Activated gamma-delta T cell treated with Interleukin-2 at 50 U/mL for 16 hours (primary cell): Measurements from ENCODE around the gene PPP6R2.

Experiments used
- DNase-seq: peaks from one replicate; pipeline ENCODE4 v3.0.0-alpha.2; 2020

Gene PPP6R2

DNA sequence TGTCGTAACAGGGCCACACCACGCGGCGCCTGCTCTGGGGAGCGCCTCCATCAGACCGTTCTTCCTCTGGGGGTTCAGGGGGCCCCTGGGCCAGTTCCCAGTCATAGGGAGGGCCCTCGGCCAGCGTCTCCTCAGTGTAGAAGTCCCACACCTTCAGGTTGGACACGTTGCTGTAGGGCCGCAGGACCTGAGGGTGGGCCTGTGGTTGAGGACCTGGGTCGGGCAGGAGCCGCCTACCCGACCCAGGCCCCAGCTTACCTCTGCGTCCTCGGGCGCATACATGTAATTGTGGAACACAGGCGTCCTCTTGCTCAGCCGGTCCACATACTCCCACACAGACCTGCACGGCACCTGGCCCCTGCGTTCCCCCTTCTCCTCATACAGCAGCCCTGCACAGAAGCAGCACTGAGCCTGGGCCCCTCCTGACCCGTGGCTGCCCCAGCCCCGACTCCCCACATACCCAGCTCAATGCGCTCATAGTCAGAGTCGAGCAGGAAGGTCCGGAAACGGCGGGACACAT lies 111.5 kb downstream of the PPP6R2 start:
- DNase-seq = no peak

DNA sequence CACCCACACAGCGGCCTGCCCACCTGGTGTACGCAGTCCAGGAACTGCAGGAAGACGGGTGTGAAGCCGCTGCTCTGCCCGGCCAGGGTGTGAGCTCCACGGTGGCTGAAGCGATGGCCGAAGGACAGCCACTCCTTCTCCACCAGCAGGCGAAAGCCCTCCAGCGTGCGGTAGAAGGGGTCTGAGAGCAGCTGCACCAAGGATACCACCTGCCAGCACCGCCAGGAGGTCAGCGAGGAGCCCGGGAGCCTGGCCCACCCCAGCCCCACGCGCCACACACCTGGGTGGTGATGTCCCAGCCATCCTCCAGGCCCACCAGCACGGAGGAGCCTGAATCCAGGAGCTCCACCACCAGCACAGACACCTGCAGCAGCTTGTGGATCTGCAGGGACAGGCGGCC lies 112.1 kb downstream of the PPP6R2 start:
- no peak for DNase-seq

DNA sequence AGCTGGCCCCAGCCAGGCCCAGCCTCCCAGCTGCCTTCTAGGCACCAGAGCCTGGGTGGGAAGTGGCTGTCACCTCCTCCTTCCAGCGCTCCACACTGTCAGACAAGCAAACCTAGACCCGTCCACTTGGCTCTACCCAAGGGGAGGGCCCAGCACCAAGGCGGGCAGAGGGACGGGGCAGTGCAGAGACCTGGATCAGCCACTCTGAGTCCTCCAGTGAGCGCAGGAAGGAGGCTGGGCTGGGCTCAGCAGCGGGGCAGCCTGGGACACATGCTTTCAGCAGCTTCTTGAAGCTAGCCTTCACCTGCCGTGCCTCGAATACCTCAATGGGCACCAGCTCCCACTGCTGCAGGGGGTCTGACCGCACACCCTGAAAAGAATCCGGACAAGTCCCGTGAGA lies 112.9 kb downstream of the PPP6R2 start:
- DNase-seq = no peak

DNA sequence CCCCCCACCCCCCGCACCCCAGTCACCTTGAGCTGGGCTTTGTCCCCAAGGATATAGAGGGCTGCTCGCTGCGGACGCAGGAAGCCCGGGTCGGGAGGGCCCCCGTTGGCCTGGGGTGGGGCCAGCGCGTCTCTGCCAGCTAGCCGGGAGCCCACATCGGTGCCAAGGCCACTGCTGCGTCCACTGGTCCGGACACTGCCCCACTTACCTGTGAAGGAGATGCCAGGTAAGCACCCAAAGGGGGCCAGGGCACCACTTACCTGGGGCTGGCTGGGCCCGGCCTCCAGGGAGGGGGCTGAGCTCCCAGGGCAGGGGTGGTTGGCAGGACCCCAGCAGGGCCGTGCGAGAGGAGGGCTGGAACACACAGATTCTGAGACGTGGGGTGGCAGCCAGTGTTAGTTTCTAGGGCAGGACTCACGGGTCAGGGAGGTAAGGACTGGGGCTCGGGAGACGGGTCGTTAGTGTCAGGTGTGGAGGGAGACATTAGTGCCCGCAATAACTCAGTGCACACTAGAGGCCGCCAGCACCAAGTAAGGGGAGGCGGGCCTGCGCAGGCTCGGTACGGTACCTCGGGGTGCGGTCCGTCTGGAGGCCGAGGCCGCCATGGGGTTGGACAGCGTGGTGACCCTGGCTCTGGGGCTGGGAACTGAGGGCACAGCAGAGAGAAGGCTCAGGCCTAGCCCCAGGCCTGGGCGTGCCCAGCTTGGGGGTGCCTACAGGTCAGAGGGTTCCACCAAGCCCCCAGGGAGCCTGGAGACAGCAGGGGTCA lies 113.5 kb downstream of the PPP6R2 start:
- no peak for DNase-seq

DNA sequence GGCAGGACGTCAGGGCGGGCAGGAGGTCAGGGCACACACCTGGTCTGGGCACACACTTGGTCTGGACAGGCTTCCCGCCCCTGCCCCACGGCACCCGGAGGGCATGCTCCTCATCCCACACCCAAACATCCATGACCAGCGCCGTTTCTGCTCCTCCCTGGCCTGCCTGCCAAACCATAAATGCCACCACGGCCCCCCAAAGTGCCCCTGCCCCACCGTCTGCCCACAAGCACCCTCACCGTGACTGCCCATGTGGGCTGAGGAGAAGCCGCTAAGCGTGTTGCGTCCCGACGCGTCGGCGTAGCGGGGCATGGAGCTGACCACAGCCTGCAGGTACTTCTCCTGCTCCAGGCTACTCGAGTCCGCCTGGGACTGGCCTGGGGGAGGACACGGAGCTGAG lies 115.9 kb downstream of the PPP6R2 start:
- no peak for DNase-seq

DNA sequence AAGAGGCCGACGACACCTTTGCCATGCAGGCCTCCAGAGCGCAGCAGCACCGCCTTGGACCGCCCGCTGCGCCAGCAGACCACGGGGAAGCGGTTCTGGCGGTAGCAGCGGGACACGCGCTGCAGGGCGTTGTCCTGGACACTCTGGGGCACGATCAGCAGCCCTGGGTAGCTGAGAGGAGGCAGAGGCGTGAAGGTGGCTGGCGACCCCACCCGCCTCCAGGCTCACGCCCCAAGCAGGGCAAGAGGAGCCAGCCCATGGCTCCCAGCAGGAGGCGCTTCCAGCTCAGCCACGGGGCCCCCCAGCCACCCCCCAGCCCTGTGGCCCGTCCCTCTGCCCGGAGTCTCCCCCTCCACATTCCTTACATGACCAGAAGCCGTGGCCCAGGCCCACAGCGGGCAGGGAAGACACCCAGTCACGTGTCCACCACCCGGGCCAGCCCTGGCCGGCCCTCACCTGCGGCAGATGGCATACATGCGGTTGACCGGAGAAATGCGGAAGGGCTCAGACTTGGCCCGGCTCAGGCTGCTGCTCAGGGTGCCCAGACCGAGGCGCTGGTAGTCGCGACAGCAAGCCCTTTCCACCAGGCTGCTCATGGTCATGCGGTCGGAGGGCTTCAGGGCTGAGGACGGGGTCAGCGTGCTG lies 116.5 kb downstream of the PPP6R2 start:
- no peak for DNase-seq

DNA sequence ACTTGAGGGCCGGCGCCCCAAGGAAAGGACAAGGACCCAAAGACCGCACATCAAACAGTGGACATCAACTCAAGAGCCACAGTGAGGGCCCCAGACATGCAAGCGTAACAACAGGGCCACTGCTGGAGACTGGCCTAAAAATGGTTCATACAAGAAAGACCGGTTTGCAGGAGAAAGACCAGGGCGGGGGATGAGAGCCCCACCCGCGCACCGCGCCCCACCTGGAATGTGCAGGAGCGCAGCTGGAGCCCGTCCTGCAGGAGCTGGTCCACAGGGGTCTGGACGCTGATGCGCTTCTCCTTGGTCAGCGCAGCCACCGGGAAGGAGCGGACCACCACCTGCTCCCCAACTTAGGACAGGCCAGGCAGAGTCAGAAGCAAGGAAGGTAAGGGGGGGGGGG lies 117.8 kb downstream of the PPP6R2 start:
- DNase-seq = no peak

DNA sequence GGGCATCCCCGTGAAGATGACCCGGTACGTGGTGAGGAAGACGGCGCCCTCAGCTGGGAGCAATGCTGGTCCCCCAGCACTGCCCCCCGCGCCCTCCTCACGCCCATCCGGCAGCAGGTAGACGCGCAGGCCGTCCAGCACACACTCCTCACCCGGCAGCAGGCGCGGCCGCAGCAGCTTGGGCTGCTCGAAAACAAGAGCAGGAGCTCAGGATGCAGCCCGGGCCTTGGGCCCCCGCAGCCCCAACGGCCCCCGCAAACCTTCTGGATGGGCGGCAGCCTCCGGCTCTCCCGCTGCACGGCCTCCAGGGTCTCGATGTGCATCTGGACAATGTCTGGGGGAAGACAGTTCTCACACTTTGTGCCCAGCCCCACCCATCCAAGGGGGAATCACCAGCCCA lies 118.4 kb downstream of the PPP6R2 start:
- no peak for DNase-seq

DNA sequence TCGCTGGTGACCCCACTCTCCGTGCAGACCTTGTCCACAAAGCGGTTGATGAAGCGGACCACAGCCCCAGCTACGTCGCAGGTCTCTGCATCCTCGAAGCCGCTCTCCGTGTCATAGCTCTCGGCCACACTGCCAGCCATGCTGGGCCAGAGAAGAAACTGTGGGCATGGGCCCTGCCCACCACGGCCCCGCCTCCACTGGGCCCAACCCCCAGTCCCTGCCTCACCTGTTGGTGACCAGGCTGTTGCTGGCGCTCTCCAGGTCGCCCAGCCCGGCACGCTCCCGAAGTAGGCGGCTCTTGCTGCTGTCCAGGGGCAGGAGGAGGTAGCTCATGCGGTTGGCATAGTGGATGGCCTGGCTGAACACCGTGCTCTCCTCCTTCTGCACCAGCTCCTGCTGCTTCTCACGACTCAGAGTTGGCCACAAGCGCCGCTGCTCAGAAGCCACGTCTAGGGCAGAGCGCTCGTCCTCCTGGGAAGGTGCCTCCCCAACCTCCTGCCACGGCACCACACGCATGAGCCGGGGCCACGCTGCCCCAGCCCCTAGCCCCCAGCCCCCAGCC lies 118.9 kb downstream of the PPP6R2 start:
- DNase-seq = no peak

DNA sequence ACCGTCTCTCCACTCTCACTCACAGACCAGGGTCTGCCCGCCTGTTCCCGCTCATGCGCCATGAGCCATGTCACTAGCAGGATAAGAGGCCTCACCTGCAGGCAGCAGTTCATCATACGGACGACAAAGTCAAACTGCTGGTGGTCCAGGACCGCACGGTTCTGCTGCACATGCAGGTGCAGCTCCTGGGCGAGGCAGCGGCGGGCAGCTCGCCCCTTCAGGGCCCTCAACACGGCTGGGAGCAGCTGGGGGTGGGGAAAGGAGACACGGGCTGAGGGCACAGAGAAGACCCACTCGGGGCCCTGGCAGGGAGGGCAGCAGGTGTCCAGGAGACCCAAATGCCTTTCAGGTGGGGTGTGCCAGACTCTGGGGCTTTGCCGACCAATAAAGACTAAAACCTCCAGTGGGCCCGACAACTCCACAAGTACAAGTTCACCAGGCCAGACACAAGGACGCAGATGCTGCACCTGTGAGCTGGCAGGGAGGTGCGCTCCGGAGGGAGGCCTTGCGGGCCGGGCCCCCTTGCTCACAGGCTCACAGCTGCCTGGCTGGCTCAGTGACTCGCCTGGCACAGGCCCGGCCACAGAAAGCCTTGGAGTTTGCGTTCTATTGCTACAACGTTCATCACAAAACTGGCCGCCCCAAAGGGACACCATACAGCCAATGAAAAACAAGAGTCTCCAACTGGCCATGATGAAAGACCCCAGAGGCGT lies 120.2 kb downstream of the PPP6R2 start:
- DNase-seq = no peak

DNA sequence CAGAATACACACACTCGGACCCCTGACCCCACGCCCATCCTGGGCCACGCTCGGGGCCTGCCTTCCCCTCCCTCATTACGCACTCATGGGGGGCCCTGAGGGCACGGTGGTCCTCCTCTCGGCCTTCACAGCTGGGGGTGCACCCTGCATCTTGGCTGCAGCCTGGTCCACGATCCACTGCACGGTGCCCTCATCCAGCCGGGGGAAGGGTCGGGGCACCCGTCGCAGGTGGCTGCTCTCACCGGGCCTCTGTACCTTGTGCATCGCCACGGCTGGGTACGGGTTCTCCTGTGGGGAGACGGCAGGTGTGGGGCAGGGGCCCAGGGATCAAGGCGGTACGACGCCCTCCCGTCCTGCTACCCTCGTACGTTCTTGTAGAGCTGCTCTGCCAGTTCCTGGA lies 121.3 kb downstream of the PPP6R2 start:
- no peak for DNase-seq

DNA sequence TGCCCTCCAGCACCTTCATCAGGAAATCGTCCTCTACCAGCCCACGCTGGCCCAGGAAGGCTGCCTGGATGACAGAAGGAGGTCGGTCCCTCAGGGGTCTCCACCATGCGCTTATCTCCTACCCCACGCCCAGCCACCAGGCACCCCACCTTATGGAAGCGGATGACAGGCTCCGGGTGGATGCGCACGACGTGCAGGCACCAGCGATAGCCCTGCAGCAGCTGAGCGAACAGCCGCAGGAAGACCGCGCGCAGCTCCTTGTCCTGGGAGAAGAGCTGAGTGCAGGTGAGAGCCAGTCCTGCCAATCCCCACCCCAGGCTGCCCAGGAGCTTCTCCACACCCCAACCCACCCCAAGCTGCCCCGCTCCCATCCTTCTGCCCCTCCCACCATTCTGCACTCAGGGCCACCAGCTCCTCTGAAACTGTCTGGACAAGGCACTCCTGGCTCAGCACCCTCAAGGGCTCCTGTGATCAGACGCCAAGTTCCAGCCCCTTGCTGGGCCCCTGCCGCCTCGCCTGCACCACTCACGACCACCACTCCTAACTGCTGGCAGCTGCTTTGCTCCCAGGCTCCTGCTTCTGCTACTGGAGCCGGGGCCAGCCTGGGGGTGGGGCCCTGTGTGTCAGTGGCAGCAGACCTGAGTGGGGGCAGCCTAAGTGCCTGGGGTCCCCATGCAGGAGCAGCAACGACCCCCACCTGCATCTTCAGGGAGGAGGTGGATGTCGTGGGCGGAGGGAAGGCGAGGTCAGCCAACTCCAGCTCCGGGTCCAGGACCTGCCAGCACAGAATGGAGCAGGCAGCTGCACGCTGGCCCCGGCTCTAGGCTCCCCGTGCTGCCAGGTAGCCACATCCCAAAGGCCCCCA lies 122.2 kb downstream of the PPP6R2 start:
- DNase-seq = no peak

DNA sequence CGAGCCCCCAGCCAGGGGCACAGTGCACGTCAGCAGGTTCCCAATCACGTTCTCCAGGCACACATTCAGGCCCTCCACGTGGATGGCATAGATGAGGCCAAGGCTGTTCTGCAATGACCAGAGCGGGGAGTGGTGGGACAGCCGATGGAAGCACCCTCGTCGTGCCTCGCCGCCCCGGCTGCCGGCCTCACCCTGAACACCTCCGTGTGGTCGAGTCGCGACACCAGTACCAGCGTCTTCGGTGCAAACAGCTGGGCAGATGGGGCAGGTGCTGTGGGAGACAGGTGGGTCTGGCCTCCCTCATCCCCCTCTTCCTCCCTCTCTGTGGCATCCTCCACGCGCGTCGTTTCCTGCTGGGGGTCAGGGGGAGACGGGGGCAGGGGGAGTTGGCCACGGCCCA lies 124.2 kb downstream of the PPP6R2 start:
- no peak for DNase-seq

DNA sequence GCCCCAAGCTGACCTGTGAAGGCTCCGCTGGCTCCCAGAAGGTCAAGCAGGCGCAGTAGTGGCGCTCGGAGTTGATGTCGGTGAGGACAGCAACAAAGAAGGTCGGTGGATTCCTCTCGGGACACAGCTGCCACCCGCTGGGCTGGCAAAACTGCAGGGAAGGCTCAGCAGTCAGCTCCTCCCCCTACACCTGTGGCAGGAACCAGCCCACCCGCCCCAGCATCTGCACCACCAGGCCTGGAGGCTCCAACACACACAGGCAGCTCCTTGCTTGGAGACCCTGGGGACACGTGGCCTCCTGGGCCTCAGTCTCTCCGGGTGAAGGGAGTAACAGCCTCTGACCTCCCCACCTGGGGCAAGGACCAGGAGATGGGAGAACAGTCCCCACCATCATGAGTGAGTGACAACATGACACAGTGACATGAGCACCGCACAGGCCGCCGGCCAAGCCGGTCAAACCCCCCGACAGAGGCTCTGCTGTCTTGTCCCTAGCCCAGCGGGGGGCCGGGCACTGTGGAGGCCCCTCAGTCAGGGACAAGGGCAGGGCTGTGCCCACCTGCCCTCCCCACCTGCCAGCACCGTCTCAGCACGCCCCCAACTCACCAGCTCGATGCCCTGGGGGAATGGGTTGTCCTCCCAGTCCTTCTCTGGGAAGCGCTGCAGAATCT lies 124.8 kb downstream of the PPP6R2 start:
- no peak for DNase-seq

DNA sequence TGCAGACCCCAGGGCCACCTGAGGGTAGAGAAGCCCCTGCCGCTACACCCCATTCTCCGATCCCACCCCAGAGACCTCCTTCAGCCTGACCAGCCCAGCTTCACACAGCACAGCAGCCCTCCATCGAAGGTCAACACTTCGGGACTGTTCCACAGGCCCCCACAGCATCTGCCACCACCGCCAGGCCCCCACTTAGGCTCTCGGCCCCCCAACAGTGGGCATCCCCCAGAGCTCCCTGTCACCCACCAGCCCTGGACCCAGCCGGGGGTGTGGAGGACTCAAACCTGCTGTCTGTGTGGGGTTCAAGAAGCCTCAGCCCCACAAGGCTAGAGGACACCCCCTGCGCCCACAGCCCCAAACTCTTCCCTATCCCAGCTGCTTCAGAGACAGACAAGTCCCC lies 125.5 kb downstream of the PPP6R2 start:
- DNase-seq = no peak

DNA sequence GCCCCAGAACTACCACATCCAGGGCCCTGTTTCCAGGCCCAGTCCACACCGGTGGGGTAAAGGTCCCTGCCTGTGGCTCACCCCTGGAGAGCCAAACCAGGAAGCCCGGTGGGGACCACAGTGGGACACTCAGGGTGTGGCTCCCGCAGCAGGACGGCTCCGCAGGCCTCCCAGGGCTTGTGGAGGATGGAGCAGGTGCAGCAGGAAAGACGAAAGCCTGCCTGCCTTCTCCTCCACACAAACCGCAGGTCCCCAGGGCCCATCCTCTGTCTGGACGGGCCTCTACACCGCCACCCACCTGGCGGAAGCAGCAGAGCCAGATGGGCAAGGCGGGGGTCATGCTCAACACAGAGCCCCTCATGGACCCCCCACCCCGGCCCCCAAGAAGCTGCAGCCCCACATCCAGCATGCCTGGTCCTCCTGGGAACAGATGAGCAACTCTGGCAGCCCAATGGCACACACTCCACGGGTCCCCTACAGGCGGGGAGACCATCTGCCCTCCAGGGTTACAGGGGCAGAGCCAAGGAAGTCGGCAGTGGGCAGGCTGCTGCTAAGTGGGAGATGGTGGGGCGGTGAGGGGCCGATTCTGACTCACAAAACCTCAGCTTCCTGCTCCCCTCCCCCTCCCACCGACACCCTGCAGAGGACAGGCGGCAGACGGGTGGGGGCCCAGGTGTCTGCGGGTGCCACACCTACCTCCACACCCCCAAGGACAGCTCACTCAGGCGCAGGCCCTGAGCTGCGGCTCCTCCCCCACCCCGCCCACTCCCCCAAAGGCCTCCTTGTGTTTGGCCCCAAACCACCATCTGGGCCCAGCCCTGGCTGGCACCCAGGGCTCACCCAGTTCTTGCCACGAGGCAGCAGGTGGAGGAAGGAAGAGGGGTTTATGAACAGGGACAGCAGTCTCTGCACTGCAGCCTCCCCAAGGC lies 126.5 kb downstream of the PPP6R2 start:
- DNase-seq = peak; percentile 100

DNA sequence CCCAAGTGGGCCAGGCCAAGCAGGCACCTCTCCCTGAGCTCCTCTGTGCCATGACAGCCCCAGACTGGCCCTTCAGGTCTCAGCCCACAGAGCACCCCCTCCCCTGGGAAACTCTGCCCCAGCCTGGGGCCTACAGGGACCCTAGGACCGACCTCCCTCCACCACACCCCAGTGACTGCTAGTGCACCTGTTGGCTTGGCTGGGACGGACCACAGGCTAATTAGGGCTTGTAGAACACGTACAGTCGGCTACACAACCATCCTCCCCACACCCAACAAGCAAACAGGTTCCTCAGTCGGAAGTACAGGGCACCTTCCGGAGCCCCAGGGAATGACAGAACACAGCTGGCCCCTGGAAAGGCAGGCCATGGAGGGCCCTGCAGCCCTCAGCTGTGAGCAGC lies 127.4 kb downstream of the PPP6R2 start:
- DNase-seq = no peak

DNA sequence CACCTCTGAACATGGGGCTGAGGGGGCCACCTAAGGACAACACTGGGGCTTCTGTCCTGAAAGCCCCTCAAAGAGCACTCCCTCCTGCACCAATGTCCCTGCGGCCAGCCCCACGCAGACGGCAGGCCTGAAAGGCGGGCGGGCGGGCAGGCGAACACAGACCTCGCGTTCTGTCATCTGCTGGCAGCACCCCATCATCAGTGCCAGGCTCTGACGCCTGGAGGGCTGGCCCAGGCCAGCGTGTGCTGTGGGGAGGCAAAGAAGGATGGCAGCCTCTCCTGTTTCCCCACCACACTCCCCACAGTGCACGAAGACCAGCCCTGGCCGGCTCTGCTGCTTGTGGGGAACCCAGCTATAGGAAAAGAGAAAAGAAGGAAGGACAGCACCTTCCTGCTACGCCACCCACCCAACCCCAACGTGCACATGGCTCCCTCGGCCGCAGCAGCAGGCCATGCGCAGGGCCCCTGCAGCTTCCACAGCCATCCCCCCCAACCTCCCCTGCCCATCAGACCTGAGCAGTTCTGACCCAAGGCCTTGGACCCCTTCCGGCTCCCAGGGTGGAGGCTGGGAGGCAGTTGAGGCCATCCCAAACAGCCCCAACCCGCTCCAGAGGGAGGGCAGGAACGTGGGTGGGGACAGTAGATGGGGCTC lies 128.2 kb downstream of the PPP6R2 start:
- DNase-seq = no peak

DNA sequence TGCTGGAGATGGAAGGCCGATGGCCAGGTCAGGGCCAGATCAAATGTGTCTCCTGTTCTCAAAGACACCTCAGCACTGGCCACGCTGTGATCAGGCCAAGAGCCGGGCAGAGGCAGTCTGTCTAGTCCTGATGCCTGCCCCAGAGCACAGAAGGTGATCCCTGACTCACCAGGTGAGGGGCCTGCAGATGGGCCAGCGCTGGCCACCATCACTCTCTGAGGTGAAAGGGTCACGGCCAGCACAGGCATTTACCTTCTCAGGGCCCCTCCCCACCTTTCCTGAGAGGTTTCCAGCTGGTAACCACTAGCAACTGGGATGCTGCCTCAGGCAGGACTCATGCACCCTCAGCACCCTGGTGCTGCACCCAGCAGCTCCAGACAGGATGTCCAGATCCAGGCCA lies 128.8 kb downstream of the PPP6R2 start:
- no peak for DNase-seq

DNA sequence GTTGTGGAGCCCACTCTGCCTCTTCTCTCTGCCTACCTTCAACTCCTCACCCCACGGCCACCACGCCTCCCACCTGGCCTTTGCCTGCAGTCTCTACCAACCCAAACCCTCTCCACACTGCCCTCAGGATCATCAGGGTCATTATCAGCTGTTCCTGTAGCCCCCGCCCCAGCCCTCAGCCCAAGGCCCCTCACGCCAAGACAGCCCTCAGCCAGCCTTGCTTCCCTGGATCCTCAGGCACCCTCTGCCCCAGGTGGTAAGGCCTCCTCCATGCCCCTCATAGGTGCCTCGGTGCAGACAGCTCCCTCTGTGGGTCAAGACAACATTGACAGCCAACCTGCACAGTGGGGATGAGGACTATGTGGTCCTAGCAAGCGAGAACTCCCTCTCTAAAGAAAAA lies 130.0 kb downstream of the PPP6R2 start:
- peak; percentile 53 for DNase-seq
